ENCODE results near the gene SLC27A5.
A peak's percentile ranks its signal among the peaks of the same experiment; 100 is the strongest.
"Not testable (repeated sequence)": the region's sequence is repeated elsewhere in the genome, so short reads cannot be mapped to it uniquely, and the experiment has no call there.

Gene SLC27A5

GRCh38 chr19:58492265-58492664, 19.5 kb downstream of the SLC27A5 start:
- DNase-seq = no peak

GRCh38 chr19:58491393-58491792, 20.4 kb downstream of the SLC27A5 start:
- no peak for DNase-seq

GRCh38 chr19:58484349-58484748, 27.4 kb downstream of the SLC27A5 start:
- not testable (repeated sequence) for DNase-seq

GRCh38 chr19:58483776-58484175, 28.0 kb downstream of the SLC27A5 start:
- no peak for DNase-seq

GRCh38 chr19:58482372-58482771, 29.4 kb downstream of the SLC27A5 start:
- DNase-seq = no peak

GRCh38 chr19:58480831-58481230, 31.0 kb downstream of the SLC27A5 start:
- DNase-seq = no peak

DNA sequence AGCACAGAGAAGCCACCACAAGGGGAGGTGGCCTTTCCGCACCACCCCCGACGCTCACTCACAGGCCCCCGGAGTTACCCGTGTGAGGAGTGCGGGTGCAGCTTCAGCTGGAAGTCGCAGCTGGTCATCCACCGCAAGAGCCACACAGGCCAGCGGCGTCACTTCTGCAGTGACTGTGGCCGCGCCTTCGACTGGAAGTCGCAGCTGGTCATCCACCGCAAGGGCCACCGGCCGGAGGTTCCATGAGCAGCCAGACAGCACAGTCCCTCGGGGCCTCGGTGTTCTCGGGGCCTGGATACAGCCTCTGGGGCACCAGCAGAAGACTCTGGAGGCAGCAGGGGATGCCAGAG, 31.3 kb downstream of the SLC27A5 start:
- DNase-seq = no peak

- DNase-seq = no peak
Observed at GRCh38 chr19:58479736-58480480, 31.9 kb downstream of the SLC27A5 start.

- no peak for DNase-seq
Observed at GRCh38 chr19:58479303-58479702, 32.5 kb downstream of the SLC27A5 start.

DNA sequence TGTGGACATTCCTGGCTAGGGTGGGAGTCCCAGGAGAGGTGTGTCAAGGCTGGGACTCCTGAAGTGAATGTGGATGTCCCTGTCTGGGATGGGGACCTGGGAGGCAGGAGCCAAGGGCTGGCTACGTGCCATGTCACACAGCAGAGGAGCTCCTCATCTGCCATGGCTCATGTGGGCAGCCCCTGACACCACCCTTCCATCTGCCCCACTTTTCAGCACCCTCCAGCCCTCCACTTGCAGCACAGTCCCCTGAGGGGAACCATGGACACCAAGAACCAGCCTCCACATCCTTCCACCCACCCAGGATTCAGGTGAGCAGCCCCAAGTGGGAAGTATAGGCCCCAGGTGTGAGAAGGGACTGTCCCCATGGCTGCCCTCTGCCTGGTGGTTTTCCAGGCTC, 33.9 kb downstream of the SLC27A5 start:
- no peak for DNase-seq

- no peak for DNase-seq
Observed at GRCh38 chr19:58477130-58477529, 34.7 kb downstream of the SLC27A5 start.

GRCh38 chr19:58476498-58477015, 35.2 kb downstream of the SLC27A5 start:
- DNase-seq = no peak

DNA sequence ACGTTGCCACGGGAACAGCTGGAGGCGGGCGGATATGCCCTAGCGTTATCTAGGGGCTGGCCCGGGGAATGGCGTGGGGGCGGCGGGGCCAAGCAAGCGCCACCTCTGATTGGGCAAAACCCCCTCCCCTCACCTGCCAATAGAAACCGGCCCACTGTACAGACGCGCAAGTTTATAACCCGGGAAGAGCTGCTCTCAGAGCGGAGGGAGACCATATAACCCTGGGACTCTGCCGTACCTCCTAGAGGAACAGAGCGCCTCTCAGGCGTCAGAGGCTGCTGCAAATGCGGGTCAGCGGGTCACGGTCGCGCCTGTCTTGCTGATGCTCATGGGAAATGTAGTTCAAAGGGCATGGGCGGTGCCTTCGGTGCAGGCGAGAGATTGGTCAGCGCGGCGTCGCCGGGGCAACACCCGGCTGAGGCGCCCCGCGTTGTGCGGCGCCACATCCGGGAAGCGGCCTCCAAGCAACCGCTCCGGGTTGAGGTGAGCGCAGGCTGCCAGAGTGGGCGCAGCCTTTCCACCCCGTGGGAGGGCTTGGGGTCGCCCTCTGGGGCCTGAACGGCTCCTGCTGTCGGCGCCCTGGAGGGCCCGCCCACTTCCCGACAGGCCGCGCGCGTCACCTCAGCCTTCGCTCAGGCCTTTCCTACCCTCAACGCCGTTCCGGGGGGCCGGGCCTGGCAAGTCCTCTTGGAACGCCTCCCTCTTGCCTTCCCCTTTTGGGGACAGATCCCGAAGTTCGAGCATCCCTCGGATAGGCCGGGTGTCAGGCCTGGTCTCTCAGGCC, 35.9 kb downstream of the SLC27A5 start, which contains the start of gene ZNF446:
TSS of gene ZNF446 (plus strand) at position 639 of the 784 bp plus-strand sequence. CDS start 867 bp downstream, outside the sequence.
- peak; percentile 94 for DNase-seq

DNA sequence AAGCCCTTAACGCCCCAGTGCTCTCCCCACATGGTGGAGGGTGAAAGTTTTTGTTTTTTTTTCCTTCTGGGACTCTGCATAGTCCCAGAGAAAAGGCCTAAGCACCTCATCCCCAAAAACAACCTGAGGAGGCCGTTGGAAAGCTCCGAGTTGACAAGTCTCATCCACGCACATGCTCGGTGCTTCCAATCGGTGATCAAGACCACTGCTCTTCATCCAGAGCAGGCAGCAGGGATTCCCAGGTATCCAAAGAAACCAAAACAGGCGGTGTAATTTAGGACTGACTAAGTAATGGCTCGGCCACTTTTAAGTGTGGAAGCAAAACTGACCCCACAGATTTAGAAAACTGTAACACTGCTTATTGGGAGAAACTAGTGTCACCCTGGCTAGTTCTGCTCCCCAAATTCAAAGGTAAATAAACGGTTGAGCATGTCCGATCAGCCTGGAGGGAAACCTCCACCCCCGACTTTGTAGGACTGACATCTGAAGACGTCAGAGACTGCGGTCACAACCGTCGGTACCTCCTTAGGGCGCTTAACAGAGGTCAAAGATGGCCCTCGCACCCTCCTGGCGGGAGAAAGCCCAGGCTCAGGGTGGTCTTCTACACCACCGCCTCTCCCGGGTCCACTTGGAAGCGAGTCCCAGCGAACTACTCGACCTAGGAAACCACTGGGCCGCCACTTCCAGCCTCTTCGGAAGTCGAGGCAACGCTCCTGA, 36.6 kb downstream of the SLC27A5 start:
- no peak for DNase-seq

DNA sequence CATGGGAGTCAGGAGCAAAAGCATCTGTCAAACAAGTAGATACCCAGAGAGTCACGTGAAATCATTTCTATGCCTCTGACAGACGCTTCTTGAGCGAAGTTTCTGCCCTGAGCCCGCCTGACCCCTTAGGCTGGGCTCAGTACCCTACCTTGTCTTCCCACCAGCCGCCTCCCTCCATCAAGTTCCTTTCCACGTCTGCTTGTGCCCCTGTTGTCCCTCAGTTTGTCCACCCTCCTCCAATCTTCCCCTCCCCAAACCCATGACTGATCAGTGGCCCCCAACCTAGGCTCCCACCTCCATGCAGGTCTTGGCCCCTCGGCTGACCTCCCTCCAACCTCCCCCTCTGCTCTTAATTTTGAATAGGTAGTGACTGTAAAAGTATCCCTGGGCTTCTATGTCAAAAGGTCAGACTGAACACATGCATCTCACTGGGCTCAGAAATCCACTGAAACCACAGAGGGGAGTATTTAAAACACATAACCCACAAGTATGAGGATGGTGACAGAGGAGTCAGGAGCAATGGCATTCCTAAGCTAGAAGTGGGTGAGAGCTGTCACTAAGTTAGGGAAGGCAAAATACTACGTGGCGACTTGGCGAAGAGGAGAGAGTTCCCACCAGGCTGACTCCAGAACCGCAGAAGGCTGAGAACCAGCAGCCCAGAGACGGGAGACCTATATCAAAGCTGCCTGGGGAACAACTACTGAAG, 37.3 kb downstream of the SLC27A5 start:
- DNase-seq = no peak

DNA sequence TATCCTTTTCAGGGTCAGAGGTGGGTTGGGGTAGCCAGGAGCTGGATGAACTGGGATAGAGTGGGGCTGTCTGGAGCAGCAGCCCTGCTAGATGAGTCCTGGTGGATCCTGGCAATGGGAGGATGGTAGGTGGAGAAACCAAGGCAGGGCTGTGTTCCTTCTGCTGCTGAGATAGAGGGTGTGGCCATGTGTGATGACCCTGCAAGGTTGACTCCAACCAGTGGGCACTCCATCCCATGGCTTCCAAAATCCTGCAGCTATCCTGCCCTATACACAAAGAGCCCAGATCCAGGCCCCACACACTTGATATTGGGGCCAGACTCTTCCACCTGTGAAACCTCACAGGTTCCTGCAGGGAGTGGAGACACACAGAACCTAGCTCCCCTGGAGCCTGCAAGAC, 38.0 kb downstream of the SLC27A5 start:
- no peak for DNase-seq

DNA sequence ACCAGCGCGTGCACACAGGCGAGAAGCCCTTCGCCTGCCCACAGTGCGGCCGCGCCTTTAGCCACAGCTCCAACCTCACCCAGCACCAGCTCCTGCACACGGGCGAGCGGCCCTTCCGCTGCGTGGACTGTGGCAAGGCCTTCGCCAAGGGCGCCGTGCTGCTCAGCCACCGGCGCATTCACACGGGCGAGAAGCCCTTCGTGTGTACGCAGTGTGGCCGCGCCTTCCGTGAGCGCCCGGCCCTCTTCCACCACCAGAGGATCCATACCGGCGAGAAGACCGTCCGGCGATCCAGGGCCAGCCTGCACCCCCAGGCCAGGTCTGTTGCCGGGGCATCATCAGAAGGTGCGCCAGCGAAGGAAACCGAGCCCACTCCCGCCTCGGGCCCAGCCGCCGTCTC, 40.1 kb downstream of the SLC27A5 start:
- no peak for DNase-seq

GRCh38 chr19:58470837-58471543, 40.8 kb downstream of the SLC27A5 start:
- DNase-seq = not testable (repeated sequence)

GRCh38 chr19:58469241-58470013, 42.4 kb downstream of the SLC27A5 start:
- no peak for DNase-seq

DNA sequence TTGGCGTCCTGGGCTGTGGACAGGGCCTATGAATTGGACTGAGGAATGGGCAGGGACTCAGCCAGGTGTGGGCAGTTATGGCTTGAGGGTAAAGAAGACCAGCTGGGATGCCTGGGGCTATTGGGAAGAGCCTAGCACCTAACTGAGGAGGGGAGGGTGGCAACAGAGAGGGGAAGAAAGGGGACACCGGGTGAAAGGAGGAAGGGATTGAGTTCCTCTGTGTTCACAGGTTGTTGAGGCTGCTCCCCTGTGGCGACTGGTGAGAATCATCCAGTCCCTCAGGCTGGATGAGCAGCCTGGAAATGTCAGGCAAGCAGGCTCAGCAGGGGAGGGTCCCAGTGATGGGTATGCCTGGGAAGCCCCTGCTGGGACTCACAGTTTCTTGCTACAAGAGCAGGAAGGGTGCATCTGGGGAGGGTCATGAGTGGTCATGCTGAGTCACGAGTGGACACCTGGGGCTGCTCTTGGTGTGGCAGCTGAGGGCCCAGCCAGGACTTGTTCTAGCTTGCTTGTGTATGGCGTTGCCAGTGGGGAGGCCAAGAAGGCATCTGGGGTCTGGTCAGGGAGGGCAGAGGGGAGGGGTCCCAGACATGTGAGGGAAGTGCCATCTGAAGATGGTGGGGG, 43.5 kb downstream of the SLC27A5 start:
- DNase-seq = no peak

All from DMS 273 treated with DMSO at 0.1 percent for 48 hours (cell line).